Caco-2 (cell line): ENCODE measurements around the gene PNPLA3. TPM values are rescaled to one million over a fixed set of nuclear protein-coding genes. Genes with fewer than 3 reads are reported as not detected.
A peak's percentile ranks its signal among the peaks of the same experiment; 100 is the strongest.
"Not testable (repeated sequence)": the region's sequence is repeated elsewhere in the genome, so short reads cannot be mapped to it uniquely, and the experiment has no call there.

ENCODE experiments used
- BruUV-seq: library from RNA; stranded (reverse); fragments of 400-500 nt; replicated peaks from 2 replicates; lab custom pipeline; 2021; lab: Mats Ljungman, UMichigan
- CTCF ChIA-PET: fragments of 300-600 bp; sonication (Branson Sonifier 250); formaldehyde crosslinking; loops from one replicate; lab custom pipeline; 2022; ENCODE audit warnings: antibody characterized with exemption; lab: Charles Lee
- POLR2A ChIA-PET: fragments of 300-600 bp; sonication (Branson Sonifier 250); formaldehyde crosslinking; loops from one replicate; lab custom pipeline; 2022; ENCODE audit warnings: antibody characterized with exemption; lab: Charles Lee
- DNase-seq, 2 experiments: peaks; one replicate each; pipeline versions ENCODE4 v3.0.0 to v3.0.0-alpha.2; 2020 to 2022
- H3K27me3 ChIP-seq: replicated peaks from 2 replicates; pipeline ENCODE4 v1.6.0; 2011; ENCODE audit warnings: low read length; ENCODE audit not compliant: control insufficient read depth, insufficient read depth
- H3K36me3 ChIP-seq: 2 replicates; pipeline ENCODE4 v1.5.1; 2011; ENCODE audit warnings: low read length; ENCODE audit not compliant: control insufficient read depth, insufficient read depth
- H3K4me1 ChIP-seq: fragments of 250-450 bp; sonication (Bioruptor Pico); 2 replicates; pipeline ENCODE4 v1.5.1; 2020; ENCODE audit warnings: mild to moderate bottlenecking
- H3K4me3 ChIP-seq: 2 replicates; pipeline ENCODE4 v1.5.1; 2011; ENCODE audit warnings: low read depth, mild to moderate bottlenecking, control low read depth, low read length
- H3K9me3 ChIP-seq: fragments of 250-450 bp; sonication (Bioruptor Pico); 2 replicates; pipeline ENCODE4 v1.5.1; 2020; ENCODE audit warnings: mild to moderate bottlenecking, moderate library complexity
- H3K27ac Mint-ChIP-seq: one replicate; pipeline ENCODE4 v1.8.0; 2022; ENCODE audit warnings: mixed read lengths; ENCODE audit not compliant: unreplicated experiment
- H3K27me3 Mint-ChIP-seq: one replicate; pipeline ENCODE4 v1.8.0; 2022; ENCODE audit warnings: mixed read lengths; ENCODE audit not compliant: insufficient read depth, unreplicated experiment
- H3K36me3 Mint-ChIP-seq: one replicate; pipeline ENCODE4 v1.8.0; 2022; ENCODE audit warnings: mild to moderate bottlenecking, mixed read lengths; ENCODE audit not compliant: insufficient read depth, unreplicated experiment
- H3K4me1 Mint-ChIP-seq: one replicate; pipeline ENCODE4 v1.8.0; 2022; ENCODE audit warnings: low read depth, mixed read lengths; ENCODE audit not compliant: unreplicated experiment
- H3K4me3 Mint-ChIP-seq: one replicate; pipeline ENCODE4 v1.8.0; 2022; ENCODE audit warnings: mild to moderate bottlenecking, moderate library complexity, mixed read lengths; ENCODE audit not compliant: unreplicated experiment
- H3K9me3 Mint-ChIP-seq: one replicate; pipeline ENCODE4 v1.8.0; 2022; ENCODE audit warnings: mixed read lengths; ENCODE audit not compliant: unreplicated experiment
- intact Hi-C: fragments of 100-400 bp; cut with micrococcal nuclease; formaldehyde crosslinking; loops from one replicate; pipeline ENCODE4 v1.10.0; 2022; ENCODE audit not compliant: unreplicated experiment
- total RNA-seq: library from RNA; stranded (reverse); gene quantifications from 2 replicates; pipeline ENCODE4 v1.2.3, GENCODE V29; 2022
- TF ChIP-seq, protein P1 (sequence below), 2 experiments: fragments of 200-600 bp in 1 of 2; IDR thresholded peaks; 1 replicate in 1 of 2; 2 replicates in 1 of 2; pipeline versions ENCODE4 v1.5.1 to v1.8.0; 2011 to 2022; ENCODE audit warnings: antibody characterized with exemption in 1 of 2, control low read depth in 1 of 2, inconsistent platforms in 1 of 2, low read depth in 1 of 2, low read length in 1 of 2, mild to moderate bottlenecking in 1 of 2, moderate library complexity in 1 of 2; ENCODE audit not compliant: insufficient read depth in 1 of 2, severe bottlenecking in 1 of 2, unreplicated experiment in 1 of 2

PNPLA3 gene
- total RNA-seq, 1 experiment from 2014 or later: 5.0 TPM

DNA sequence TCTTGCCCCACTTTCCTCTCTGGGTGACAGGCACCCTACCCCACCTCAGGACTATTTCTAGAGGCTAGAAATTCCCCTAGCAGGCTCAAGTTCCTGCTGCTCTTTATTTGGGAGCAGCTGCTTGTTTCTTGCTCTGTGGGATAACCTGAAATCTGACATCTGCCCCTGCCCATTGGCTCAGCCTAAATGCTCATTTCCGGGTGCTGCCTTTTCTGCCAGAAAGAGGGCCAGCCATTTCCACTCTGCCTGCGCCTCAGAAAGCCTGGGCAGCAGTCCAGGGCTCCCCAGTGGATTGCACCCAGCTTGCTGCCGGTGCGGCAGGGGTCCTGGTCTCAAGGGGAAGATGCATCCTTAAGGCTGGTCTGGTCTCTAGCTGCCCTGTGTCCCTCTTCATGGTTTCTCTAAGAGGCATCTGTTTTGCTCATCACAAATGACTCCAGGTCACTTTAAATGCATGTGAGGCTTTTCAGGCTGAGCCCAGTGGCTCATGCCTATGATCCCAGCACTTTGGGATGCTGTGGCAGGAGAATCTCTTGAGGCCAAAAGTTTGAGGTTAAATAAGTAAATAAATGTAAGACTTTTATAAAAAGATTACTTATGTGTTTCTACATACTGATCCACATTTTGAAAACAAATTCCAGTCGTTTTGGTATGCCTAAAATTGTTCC is 21.5 kb upstream of the PNPLA3 start:
- Histone ChIP-seq H3K27me3 (peaks cover 2% of the 10 kb centered on the region; the same call in 1 of the 2 replicates), H3K4me1 (no peaks in the 10 kb centered on the region), H3K36me3 (no peaks in the 10 kb centered on the region), H3K4me3 (no peak overlapping the region), H3K9me3 (no peaks in the 10 kb centered on the region)
- no peak for DNase-seq
- intact Hi-C loops: no loop called here
- H3K4me1 Mint-ChIP-seq: no peaks in the 10 kb centered on the region
- no peaks in the 10 kb centered on the region for H3K9me3 Mint-ChIP-seq
- ChIA-PET POLR2A (no interaction called here), CTCF (interaction anchor here (0.7 kb wide), 1 partner anchor 44 kb away, joined by 3 read pairs; no protein-coding TSS in a partner anchor)
- no peak overlapping the region for H3K4me3 Mint-ChIP-seq
- TF ChIP-seq, protein P1, sequence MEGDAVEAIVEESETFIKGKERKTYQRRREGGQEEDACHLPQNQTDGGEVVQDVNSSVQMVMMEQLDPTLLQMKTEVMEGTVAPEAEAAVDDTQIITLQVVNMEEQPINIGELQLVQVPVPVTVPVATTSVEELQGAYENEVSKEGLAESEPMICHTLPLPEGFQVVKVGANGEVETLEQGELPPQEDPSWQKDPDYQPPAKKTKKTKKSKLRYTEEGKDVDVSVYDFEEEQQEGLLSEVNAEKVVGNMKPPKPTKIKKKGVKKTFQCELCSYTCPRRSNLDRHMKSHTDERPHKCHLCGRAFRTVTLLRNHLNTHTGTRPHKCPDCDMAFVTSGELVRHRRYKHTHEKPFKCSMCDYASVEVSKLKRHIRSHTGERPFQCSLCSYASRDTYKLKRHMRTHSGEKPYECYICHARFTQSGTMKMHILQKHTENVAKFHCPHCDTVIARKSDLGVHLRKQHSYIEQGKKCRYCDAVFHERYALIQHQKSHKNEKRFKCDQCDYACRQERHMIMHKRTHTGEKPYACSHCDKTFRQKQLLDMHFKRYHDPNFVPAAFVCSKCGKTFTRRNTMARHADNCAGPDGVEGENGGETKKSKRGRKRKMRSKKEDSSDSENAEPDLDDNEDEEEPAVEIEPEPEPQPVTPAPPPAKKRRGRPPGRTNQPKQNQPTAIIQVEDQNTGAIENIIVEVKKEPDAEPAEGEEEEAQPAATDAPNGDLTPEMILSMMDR (IDR thresholded peaks at IDR 0.05; ENCODE audit: insufficient read depth in 1 of 2, low read depth in 1 of 2, low read length in 1 of 2, severe bottlenecking in 1 of 2, unreplicated experiment in 1 of 2): no peak
- H3K36me3 Mint-ChIP-seq: no peaks in the 10 kb centered on the region
- peaks cover 11% of the 10 kb centered on the region for H3K27me3 Mint-ChIP-seq
- BruUV-seq: no TSS peak
- H3K27ac Mint-ChIP-seq: no peak overlapping the region

DNA sequence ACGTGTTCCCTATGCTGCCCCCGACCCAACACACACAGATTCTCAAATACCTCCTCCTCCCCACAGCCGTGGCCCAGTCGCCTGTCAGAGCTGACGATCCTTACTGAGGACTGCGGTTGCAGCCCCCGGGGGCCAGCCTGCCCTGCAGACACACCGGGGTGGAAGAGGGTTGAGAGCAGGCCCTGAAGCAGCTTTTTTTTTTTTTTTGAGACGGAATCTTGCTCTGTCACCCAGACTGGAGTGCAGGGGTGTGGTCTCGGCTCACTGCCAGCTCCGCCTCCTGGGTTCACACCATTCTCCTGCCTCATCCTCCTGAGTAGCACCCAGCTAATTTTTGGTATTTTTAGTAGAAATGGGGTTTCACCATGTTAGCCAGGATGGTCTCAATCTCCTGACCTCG is 20.6 kb upstream of the PNPLA3 start:
- not testable (repeated sequence) for H3K27ac Mint-ChIP-seq

DNA sequence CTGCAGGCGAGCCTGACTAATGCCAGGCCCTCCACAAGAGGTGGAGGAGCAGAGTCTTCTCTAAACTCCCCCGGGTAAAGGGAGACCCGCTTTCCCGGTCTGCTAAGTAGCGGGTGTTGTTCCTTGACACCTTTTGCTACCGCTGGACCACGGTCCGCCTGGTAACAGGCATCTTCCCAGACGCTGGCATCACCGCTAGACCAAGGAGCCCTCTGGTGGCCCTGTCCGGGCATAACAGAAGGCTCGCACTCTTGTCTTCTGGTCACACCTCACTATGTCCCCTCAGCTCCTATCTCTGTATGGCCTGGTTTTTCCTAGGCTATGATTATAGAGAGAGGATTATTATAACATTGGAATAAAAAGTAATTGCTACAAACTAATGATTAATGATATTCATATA is 19.2 kb upstream of the PNPLA3 start:
- H3K27me3 Mint-ChIP-seq, H3K27me3 ChIP-seq, H3K4me1 Mint-ChIP-seq, CTCF ChIA-PET, H3K4me1 ChIP-seq, BruUV-seq, H3K36me3 ChIP-seq, H3K4me3 ChIP-seq, intact Hi-C loops, H3K9me3 ChIP-seq, H3K27ac Mint-ChIP-seq, H3K4me3 Mint-ChIP-seq, H3K36me3 Mint-ChIP-seq, H3K9me3 Mint-ChIP-seq, POLR2A ChIA-PET: not testable (repeated sequence)
- TF ChIP-seq, protein P1 (IDR thresholded peaks at IDR 0.05; ENCODE audit: insufficient read depth in 1 of 2, low read depth in 1 of 2, low read length in 1 of 2, severe bottlenecking in 1 of 2, unreplicated experiment in 1 of 2): peak in 1 of 2 experiments; percentile 57
- peak; percentile 59 to 69 for DNase-seq

More for the DNA sequence above, 20.6 kb upstream of the PNPLA3 start:
- H3K4me3 Mint-ChIP-seq, POLR2A ChIA-PET, H3K9me3 Mint-ChIP-seq, H3K27me3 ChIP-seq, H3K4me1 Mint-ChIP-seq, BruUV-seq, H3K36me3 Mint-ChIP-seq, H3K9me3 ChIP-seq, H3K36me3 ChIP-seq, H3K4me3 ChIP-seq, DNase-seq, intact Hi-C loops, H3K4me1 ChIP-seq: not testable (repeated sequence)
- CTCF ChIA-PET: interaction anchor here (0.7 kb wide), 1 partner anchor 43 kb away, joined by 3 read pairs; no protein-coding TSS in a partner anchor
- H3K27me3 Mint-ChIP-seq: peaks cover 11% of the 10 kb centered on the region
